Psoas muscle (tissue), 8 donors: ENCODE data around the gene TMEM114. TPM values are rescaled to one million over a fixed set of nuclear protein-coding genes. Genes with fewer than 3 reads are reported as not detected.
A peak's percentile ranks its signal among the peaks of the same experiment; 100 is the strongest.

Experiments used
- ATAC-seq, 4 donors: fragments of 200-7000 bp; cut with Tn5 transposase; one replicate each; pipeline ENCODE4 v1.9.1; 2020; ENCODE audit warnings: moderate library complexity in 3 of 4, mild to moderate bottlenecking in 2 of 4
- DNase-seq, 2 donors: peaks; one replicate each; pipeline ENCODE4 v3.0.0-alpha.2; 2020
- H3K27ac ChIP-seq: fragments of 200-600 bp; one replicate; pipeline ENCODE4 v1.8.0; 2022
- H3K27me3 ChIP-seq, 3 donors: fragments of 200-600 bp in 1 of 3; one replicate each; pipeline versions ENCODE4 v1.6.1 to v1.8.0; 2013 to 2022; ENCODE audit warnings: low read length in 2 of 3, mild to moderate bottlenecking in 2 of 3, moderate library complexity in 1 of 3; ENCODE audit not compliant: insufficient read depth in 3 of 3
- H3K36me3 ChIP-seq, 2 donors: fragments of 200-600 bp in 1 of 2; one replicate each; pipeline versions ENCODE4 v1.6.1 to v1.8.0; 2013 to 2022; ENCODE audit warnings: low read depth in 1 of 2, mild to moderate bottlenecking in 1 of 2, moderate library complexity in 1 of 2; ENCODE audit not compliant: insufficient read depth in 1 of 2
- H3K4me1 ChIP-seq: fragments of 200-600 bp; one replicate; pipeline ENCODE4 v1.8.0; 2022
- H3K4me3 ChIP-seq: fragments of 200-600 bp; one replicate; pipeline ENCODE4 v1.8.0; 2022; ENCODE audit warnings: mild to moderate bottlenecking
- H3K9me3 ChIP-seq: fragments of 200-600 bp; one replicate; pipeline ENCODE4 v1.8.0; 2022
- CTCF ChIP-seq: fragments of 200-600 bp; IDR thresholded peaks from one replicate; pipeline ENCODE4 v1.8.0; 2022; ENCODE audit warnings: antibody characterized with exemption
- WGBS, 3 donors: extraction: QIAGEN DNeasy Blood & Tissue Kit; methylation state at CpG; one replicate each; pipeline versions ENCODE4 v1.1.6 to v1.1.7; 2013; 5-methylcytosine and 5-hydroxymethylcytosine counted together
- intact Hi-C, 2 donors: fragments of 100-400 bp; cut with DNase I; formaldehyde crosslinking; loops; one replicate each; pipeline versions ENCODE4 v1.11.0 to v1.14.2; 2022
- polyA plus RNA-seq, 3 donors: library from polyadenylated mRNA; stranded (reverse); fragments of 200-250 nt; gene quantifications; one replicate each; pipeline ENCODE4 v1.2.3, GENCODE V29; 2013
- total RNA-seq, 4 donors: library from RNA; stranded (reverse); fragmentation: NEBNext Ultra II Directional in 2 of 4; extraction: Animal tissue kit (Norgen Biotek cat#: 25700) in 2 of 4; gene quantifications; one replicate each; pipeline versions ENCODE4 v1.2.1 to v1.2.4, GENCODE V29; 2021 to 2023
- donor health status: healthy with polysubstance abuse.
- donor health status: DM: no; HTN: no; CAD: no; lungs with moderate emphysema.
- donor health status: Bipolar disorder and iron deficiency.
- donor health status: healthy.
- donor health status: DM: yes; HTN: yes; CAD: no.
- donor health status: DM: no; HTN: no; CAD: no.
- donor health status: DM: no; HTN: no; CAD: no.
- donor health status: DM: yes; HTN: yes; CAD: no.

Gene TMEM114
- total and polyA plus RNA-seq, 7 donors, result not detected

DNA sequence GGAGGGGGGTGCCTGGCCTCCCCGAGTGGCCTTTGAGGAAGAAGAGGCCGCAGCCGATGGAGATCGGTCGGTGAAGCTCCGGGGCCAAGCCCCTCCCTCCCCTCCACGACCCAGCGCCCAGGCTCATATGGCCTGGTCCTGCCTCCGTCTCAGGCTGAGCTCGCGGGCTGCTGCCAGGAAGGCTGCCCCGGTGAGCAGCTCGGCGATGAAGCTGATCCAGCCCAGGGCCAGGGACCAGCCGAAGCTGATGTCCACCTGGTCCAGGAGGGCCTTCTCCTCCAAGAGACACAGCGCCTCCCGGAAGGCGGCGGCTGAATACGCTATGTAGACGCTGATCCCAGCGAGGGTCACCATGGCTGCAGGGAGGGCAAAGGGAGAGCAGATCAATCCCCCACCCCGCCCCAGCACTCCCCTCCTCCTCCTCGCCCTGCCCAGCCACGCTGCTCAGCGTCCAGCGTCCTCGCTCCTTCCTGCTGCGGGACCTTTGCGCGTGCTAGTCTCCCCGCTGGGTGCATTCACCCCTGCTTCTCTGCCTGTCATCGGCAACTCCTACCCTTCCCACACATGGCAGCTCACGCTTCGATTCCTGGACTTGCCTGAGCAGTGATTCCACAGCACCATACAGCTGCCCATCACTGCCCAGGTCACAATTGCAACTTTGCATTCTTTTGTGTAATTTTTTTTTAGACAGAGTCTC lies 20.5 kb downstream of the TMEM114 start:
- Histone ChIP-seq H3K9me3 (no peaks in the 10 kb centered on the region), H3K27ac (no peak overlapping the region), H3K36me3 (no peaks in the 10 kb centered on the region), H3K4me1 (no peaks in the 10 kb centered on the region), H3K27me3 (peaks cover 0 to 34% (median 5%) of the 10 kb centered on the region in 3 donors), H3K4me3 (no peak overlapping the region)
- 26 to 35% (median 28%) methylated on average over 29 to 35 of the region's 35 CpGs for WGBS, 3 donors
- DNase-seq, result no peak
- no peak for TF ChIP-seq CTCF
- intact Hi-C loops, result loop anchor here (2.0 to 10.0 kb wide), 5 partner anchors 223 to 1939 kb away; partner anchors contain the start of genes LITAFD (in 2 of the 2) and GRIN2A (in 1 of the 2)
- no peak for ATAC-seq

DNA sequence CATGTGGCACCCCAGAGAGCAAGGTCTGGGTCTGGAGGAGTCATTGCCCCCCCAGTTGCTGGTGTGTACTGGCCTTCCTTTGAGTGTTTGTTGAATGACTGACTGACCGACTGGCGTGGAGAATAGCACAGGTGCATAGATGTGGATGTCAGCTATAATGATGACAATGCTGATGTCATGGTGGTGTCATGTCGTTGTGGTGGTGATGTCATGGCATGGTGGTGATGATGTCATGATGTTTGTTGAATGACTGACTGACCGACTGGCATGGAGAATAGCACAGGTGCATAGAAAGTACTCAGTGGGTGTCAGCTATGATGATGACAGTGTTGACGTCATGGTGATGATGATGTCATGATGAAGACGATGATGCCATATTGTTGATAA lies 22.1 kb downstream of the TMEM114 start:
- WGBS, 3 donors, result 77 to 80% (median 80%) methylated on average over 6 of the region's 6 CpGs
- Histone ChIP-seq H3K27ac (no peak overlapping the region), H3K9me3 (no peaks in the 10 kb centered on the region), H3K4me1 (no peaks in the 10 kb centered on the region), H3K4me3 (no peak overlapping the region), H3K27me3 (peaks cover 0 to 31% (median 5%) of the 10 kb centered on the region in 3 donors), H3K36me3 (no peaks in the 10 kb centered on the region)
- ATAC-seq (peak in 1 of 4 donors; percentile 13), DNase-seq (no peak)
- TF ChIP-seq CTCF, result no peak
- intact Hi-C loops, result loop anchor here (2.0 to 10.0 kb wide), 5 partner anchors 224 to 1941 kb away; partner anchors contain the start of genes LITAFD (in 2 of the 2) and GRIN2A (in 1 of the 2)

- 14 to 16% (median 15%) methylated on average over 23 of the region's 23 CpGs for WGBS, 3 donors
- Histone ChIP-seq H3K4me3 (no peak overlapping the region), H3K27ac (no peak overlapping the region), H3K9me3 (no peaks in the 10 kb centered on the region), H3K36me3 (no peaks in the 10 kb centered on the region), H3K4me1 (no peaks in the 10 kb centered on the region), H3K27me3 (peaks cover 0 to 25% (median 5%) of the 10 kb centered on the region in 3 donors)
- TF ChIP-seq CTCF, result peak; percentile 96
- intact Hi-C loops, result loop anchor here (2.0 to 10.0 kb wide), 6 partner anchors 53 to 1941 kb away; partner anchors contain the start of genes LITAFD (in 2 of the 2), GRIN2A (in 1 of the 2) and METTL22 (in 1 of the 2)
- DNase-seq (peak; percentile 61 to 70), ATAC-seq (peak; percentile 67 to 88 (median 84))
These were observed 22.7 kb downstream of the TMEM114 start for GRCh38 chr16:8567355-8568230.

GRCh38 chr16:8565498-8565897 lies 24.8 kb downstream of the TMEM114 start:
- no peak for ATAC-seq
- DNase-seq, result no peak
- Histone ChIP-seq H3K27me3 (peaks cover 0 to 15% (median 0%) of the 10 kb centered on the region in 3 donors), H3K4me1 (no peaks in the 10 kb centered on the region), H3K36me3 (no peaks in the 10 kb centered on the region), H3K9me3 (no peaks in the 10 kb centered on the region), H3K27ac (no peak overlapping the region), H3K4me3 (no peak overlapping the region)
- no peak for TF ChIP-seq CTCF
- WGBS, 3 donors, result 3 to 6% (median 5%) methylated on average over 10 of the region's 10 CpGs
- intact Hi-C loops, result loop anchor here (5.0 to 10.0 kb wide), 4 partner anchors 227 to 1619 kb away; partner anchors contain the start of genes LITAFD (in 2 of the 2) and GRIN2A (in 1 of the 2)
